IMR-90 (cell line): ENCODE measurements around the gene RIMS4. TPM values are rescaled to one million over a fixed set of nuclear protein-coding genes. Genes with fewer than 3 reads are reported as not detected.

ENCODE experiments used
- ATAC-seq: fragments of 200-7000 bp; cut with Tn5 transposase; 2 replicates; pipeline ENCODE4 v1.9.1; 2020; ENCODE audit warnings: low read depth, mild to moderate bottlenecking, moderate library complexity
- BruUV-seq: library from RNA; stranded (reverse); fragments of 400-500 nt; replicated peaks from 2 replicates; lab custom pipeline; 2021; lab: Mats Ljungman, UMichigan
- CTCF ChIA-PET: fragments of 300-600 bp; formaldehyde crosslinking; extraction: SDS; loops from one replicate; lab custom pipeline; 2021; ENCODE audit warnings: antibody characterized with exemption; lab: Yijun Ruan, JAX
- POLR2A ChIA-PET: fragments of 300-600 bp; sonication (Branson Sonifier 250); formaldehyde crosslinking; loops from one replicate; lab custom pipeline; 2022; ENCODE audit warnings: antibody characterized with exemption; ENCODE audit not compliant: unreplicated experiment; lab: Charles Lee
- DNase-seq: peaks from one replicate; pipeline ENCODE4 v3.0.0; 2013
- H2AFZ ChIP-seq: replicated peaks from 2 replicates; pipeline ENCODE3; 2013; ENCODE audit warnings: low read length, mild to moderate bottlenecking; ENCODE audit not compliant: poor library complexity
- H2AK5ac ChIP-seq: 2 replicates; pipeline ENCODE4 v1.6.1; 2013; ENCODE audit warnings: low read depth, low read length, inconsistent platforms
- H2AK9ac ChIP-seq: replicated peaks from 2 replicates; pipeline ENCODE3; 2013; ENCODE audit warnings: mild to moderate bottlenecking, low read depth, low read length, moderate library complexity; ENCODE audit not compliant: poor library complexity
- H2BK120ac ChIP-seq: 2 replicates; pipeline ENCODE4 v1.6.1; 2013; ENCODE audit warnings: low read depth, low read length, inconsistent platforms
- H2BK15ac ChIP-seq: 3 replicates; pipeline ENCODE4 v1.6.1; 2013; ENCODE audit warnings: low read depth, low read length, inconsistent platforms
- H2BK20ac ChIP-seq: 2 replicates; pipeline ENCODE4 v1.6.1; 2013; ENCODE audit warnings: low read depth, mild to moderate bottlenecking, inconsistent platforms, low read length, moderate library complexity
- H2BK5ac ChIP-seq: 2 replicates; pipeline ENCODE4 v1.6.1; 2013; ENCODE audit warnings: mild to moderate bottlenecking, low read depth, low read length, inconsistent platforms; ENCODE audit not compliant: poor library complexity, severe bottlenecking
- H3K14ac ChIP-seq: replicated peaks from 2 replicates; pipeline ENCODE4 v1.6.1; 2013; ENCODE audit warnings: low read depth, low read length, inconsistent platforms
- H3K18ac ChIP-seq: 2 replicates; pipeline ENCODE4 v1.6.1; 2013; ENCODE audit warnings: low read depth, low read length, control low read depth
- H3K23ac ChIP-seq: 2 replicates; pipeline ENCODE4 v1.6.1; 2013; ENCODE audit warnings: low read depth, low read length, inconsistent platforms
- H3K27ac ChIP-seq: 2 replicates; pipeline ENCODE4 v1.5.1; 2013; ENCODE audit warnings: mild to moderate bottlenecking, control low read depth, low read length; ENCODE audit not compliant: insufficient read depth
- H3K27me3 ChIP-seq: 2 replicates; pipeline ENCODE4 v1.6.1; 2013; ENCODE audit warnings: low read length; ENCODE audit not compliant: control insufficient read depth, insufficient read depth
- H3K36me3 ChIP-seq: 2 replicates; pipeline ENCODE4 v1.6.1; 2013; ENCODE audit warnings: low read length, mixed read lengths; ENCODE audit not compliant: control insufficient read depth, insufficient read depth
- H3K4ac ChIP-seq: 2 replicates; pipeline ENCODE4 v1.6.1; 2013; ENCODE audit warnings: low read depth, low read length, inconsistent platforms
- H3K4me1 ChIP-seq: 2 replicates; pipeline ENCODE4 v1.6.1; 2013; ENCODE audit warnings: low read length, mixed read lengths; ENCODE audit not compliant: control insufficient read depth, insufficient read depth
- H3K4me2 ChIP-seq: 2 replicates; pipeline ENCODE4 v1.6.1; 2013; ENCODE audit warnings: low read depth, mild to moderate bottlenecking, control low read depth, low read length, moderate library complexity
- H3K4me3 ChIP-seq: 2 replicates; pipeline ENCODE4 v1.5.1; 2013; ENCODE audit warnings: low read depth, mild to moderate bottlenecking, control low read depth, low read length, moderate library complexity; ENCODE audit not compliant: insufficient read depth
- H3K56ac ChIP-seq: 2 replicates; pipeline ENCODE4 v1.6.1; 2013; ENCODE audit warnings: low read length, inconsistent platforms; ENCODE audit not compliant: insufficient read depth; ENCODE audit errors: extremely low read depth
- H3K79me1 ChIP-seq, 2 experiments: 2 replicates each; pipeline ENCODE4 v1.6.1; 2013; ENCODE audit warnings: low read length in 2 of 2, inconsistent platforms in 1 of 2, low read depth in 1 of 2
- H3K9ac ChIP-seq: 2 replicates; pipeline ENCODE4 v1.6.1; 2013; ENCODE audit warnings: low read depth, low read length, control low read depth
- H3K9me1 ChIP-seq: 2 replicates; pipeline ENCODE4 v1.6.1; 2013; ENCODE audit warnings: low read length, inconsistent platforms; ENCODE audit not compliant: insufficient read depth
- H3K9me3 ChIP-seq: 2 replicates; pipeline ENCODE4 v1.6.1; 2013; ENCODE audit warnings: low read length; ENCODE audit not compliant: control insufficient read depth, insufficient read depth
- H4K20me1 ChIP-seq: 2 replicates; pipeline ENCODE4 v1.6.1; 2013; ENCODE audit warnings: low read length, inconsistent platforms; ENCODE audit not compliant: insufficient read depth
- H4K5ac ChIP-seq: 2 replicates; pipeline ENCODE4 v1.6.1; 2013; ENCODE audit warnings: mild to moderate bottlenecking, low read depth, low read length, control low read depth
- H4K8ac ChIP-seq, 2 experiments: 2 replicates each; pipeline ENCODE4 v1.6.1; 2013; ENCODE audit warnings: low read depth in 2 of 2, low read length in 2 of 2, control low read depth in 1 of 2, inconsistent platforms in 1 of 2
- H4K91ac ChIP-seq: 2 replicates; pipeline ENCODE4 v1.6.1; 2013; ENCODE audit warnings: low read depth, low read length, inconsistent platforms; ENCODE audit not compliant: insufficient read depth
- MAZ ChIP-seq: IDR thresholded peaks from 2 replicates; pipeline ENCODE4 v1.6.1; 2012; ENCODE audit warnings: low read depth, mild to moderate bottlenecking, low read length, improper control_type of control experiment, moderate library complexity, borderline replicate concordance
- RAD21 ChIP-seq: IDR thresholded peaks from 2 replicates; pipeline ENCODE4 v1.6.1; 2012; ENCODE audit warnings: low read length, improper control_type of control experiment
- SMC3 ChIP-seq: fragments of 150-350 bp; IDR thresholded peaks from 2 replicates; pipeline ENCODE4 v1.6.1; 2016; ENCODE audit warnings: low read depth, mild to moderate bottlenecking, antibody characterized with exemption, low read length, moderate library complexity
- WGBS, 2 experiments: methylation state at CpG; one replicate each; pipeline versions ENCODE4 v1.1.5 to v1.1.7; 2013; ENCODE audit warnings: missing lambda C conversion rate in 2 of 2; ENCODE audit not compliant: insufficient read length in 1 of 2; ENCODE audit errors: extremely low coverage in 2 of 2; 5-methylcytosine and 5-hydroxymethylcytosine counted together
- dilution Hi-C: fragments of 300-500 bp; cut with HindIII; formaldehyde crosslinking; loops from one replicate; pipeline ENCODE4 v1.14.3; 2018; ENCODE audit warnings: low sequenced_read_pairs; ENCODE audit not compliant: unreplicated experiment
- in situ Hi-C: fragments of 300-500 bp; cut with MboI; formaldehyde crosslinking; loops from 3 replicates; pipeline ENCODE4 v1.14.3; 2019; ENCODE audit warnings: low sequenced_read_pairs, inconsistent platforms, mixed read lengths
- intact Hi-C: fragments of 100-400 bp; cut with micrococcal nuclease; formaldehyde crosslinking; loops from 2 replicates; pipeline ENCODE4 v1.10.0; 2022
- polyA plus RNA-seq, 3 experiments: library from polyadenylated mRNA; depleted of rRNA; stranded (reverse); fragments of >200 nt; gene quantifications; 2 replicates each; pipeline ENCODE4 v1.2.3, GENCODE V29; 2012; ENCODE audit warnings: low replicate concordance in 1 of 3
- total RNA-seq: library from RNA; depleted of rRNA; stranded (reverse); fragments of >200 nt; gene quantifications from 2 replicates; pipeline ENCODE4 v1.2.3, GENCODE V29; 2012
- TF ChIP-seq, protein P1 (sequence below): conservative IDR thresholded peaks from 2 replicates; pipeline ENCODE4 v1.5.1; 2012; ENCODE audit warnings: mild to moderate bottlenecking, low read depth, low read length, improper control_type of control experiment

RIMS4 gene
- total and polyA plus RNA-seq, 2 of the 4 experiments (the other 2 are of a cell fraction), result not detected

DNA sequence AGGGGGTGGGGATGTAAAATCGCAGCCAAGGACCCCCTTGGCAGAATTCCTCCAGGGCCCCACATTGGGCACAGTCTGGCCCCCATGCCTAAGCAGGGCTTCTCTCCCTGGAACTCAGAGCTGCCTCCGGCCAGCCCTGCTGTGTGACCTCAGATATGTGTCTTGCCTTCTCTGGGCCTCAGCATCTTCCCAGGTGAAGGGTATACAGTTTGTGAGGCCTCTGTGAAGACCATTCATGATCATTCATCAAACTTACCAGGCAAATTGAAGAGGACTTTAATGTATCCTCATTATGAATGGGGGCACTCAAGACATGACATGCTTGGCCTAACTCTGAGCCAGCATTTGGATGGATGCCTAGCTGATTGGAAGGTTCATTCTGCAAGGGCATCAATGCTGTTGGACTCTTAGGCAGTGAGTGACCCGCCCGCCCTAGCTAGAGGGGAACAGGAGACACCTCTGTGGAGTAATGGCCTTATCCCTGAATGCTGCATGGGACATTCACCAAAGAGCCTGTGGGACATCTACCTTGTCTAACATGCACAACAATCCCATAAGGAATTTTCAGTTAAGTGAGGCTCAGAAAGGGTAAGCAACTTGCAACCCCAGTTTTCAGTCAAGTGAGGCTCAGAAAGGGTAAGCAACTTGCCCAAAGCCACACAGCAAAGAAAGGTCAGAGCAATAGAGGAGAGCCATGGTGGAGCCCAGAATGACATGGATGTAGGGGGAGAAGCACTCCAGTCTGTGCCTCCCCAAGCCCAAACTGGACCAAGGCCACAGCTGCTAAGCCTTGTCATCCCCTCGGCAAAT is 94.6 kb downstream of the RIMS4 start:
- TF ChIP-seq SMC3, result no peak
- TF ChIP-seq, protein P1, sequence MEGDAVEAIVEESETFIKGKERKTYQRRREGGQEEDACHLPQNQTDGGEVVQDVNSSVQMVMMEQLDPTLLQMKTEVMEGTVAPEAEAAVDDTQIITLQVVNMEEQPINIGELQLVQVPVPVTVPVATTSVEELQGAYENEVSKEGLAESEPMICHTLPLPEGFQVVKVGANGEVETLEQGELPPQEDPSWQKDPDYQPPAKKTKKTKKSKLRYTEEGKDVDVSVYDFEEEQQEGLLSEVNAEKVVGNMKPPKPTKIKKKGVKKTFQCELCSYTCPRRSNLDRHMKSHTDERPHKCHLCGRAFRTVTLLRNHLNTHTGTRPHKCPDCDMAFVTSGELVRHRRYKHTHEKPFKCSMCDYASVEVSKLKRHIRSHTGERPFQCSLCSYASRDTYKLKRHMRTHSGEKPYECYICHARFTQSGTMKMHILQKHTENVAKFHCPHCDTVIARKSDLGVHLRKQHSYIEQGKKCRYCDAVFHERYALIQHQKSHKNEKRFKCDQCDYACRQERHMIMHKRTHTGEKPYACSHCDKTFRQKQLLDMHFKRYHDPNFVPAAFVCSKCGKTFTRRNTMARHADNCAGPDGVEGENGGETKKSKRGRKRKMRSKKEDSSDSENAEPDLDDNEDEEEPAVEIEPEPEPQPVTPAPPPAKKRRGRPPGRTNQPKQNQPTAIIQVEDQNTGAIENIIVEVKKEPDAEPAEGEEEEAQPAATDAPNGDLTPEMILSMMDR, result no peak
- TF ChIP-seq MAZ, result no peak
- no peak for TF ChIP-seq RAD21
- Histone ChIP-seq H3K4me3 (no peak overlapping the region), H2AK5ac (peak overlapping the region; percentile 59), H2AFZ (peak overlapping the region; percentile 67), H2BK20ac (no peak overlapping the region), H3K9ac (no peak overlapping the region), H4K91ac (peak overlapping the region; percentile 33; the same call in 1 of the 2 replicates), H2BK120ac (no peak overlapping the region), H3K14ac (no peak overlapping the region), H3K9me3 (no peaks in the 10 kb centered on the region), H3K27me3 (peaks cover 17% of the 10 kb centered on the region), H3K18ac (no peak overlapping the region), H2AK9ac (no peak overlapping the region), H3K27ac (no peak overlapping the region), H3K4me1 (peaks cover 22% of the 10 kb centered on the region), H4K20me1 (no peaks in the 10 kb centered on the region; the same call in 1 of the 2 replicates), H2BK15ac (no peak overlapping the region), H3K4ac (no peak overlapping the region; the same call in 1 of the 2 replicates), H4K8ac (no peak overlapping the region), H3K79me1 (no peaks in the 10 kb centered on the region), H3K23ac (no peak overlapping the region), H3K4me2 (no peak overlapping the region), H2BK5ac (no peak overlapping the region), H4K5ac (no peak overlapping the region; the same call in 1 of the 2 replicates), H3K9me1 (peaks cover 8% of the 10 kb centered on the region; the same call in 1 of the 2 replicates), H3K36me3 (no peaks in the 10 kb centered on the region), H3K56ac (no peak overlapping the region)
- in situ Hi-C loops, result no loop called here
- dilution Hi-C loops, result no loop called here
- no CpG with 5 or more reads among the region's 5 CpGs for WGBS, 2 experiments
- intact Hi-C loops, result no loop called here
- ATAC-seq (no peak), DNase-seq (no peak)
- POLR2A ChIA-PET, result interaction anchor here (0.5 kb wide), 1 partner anchor 30 kb away, joined by 8 read pairs; no protein-coding TSS in a partner anchor
- CTCF ChIA-PET, result no interaction called here
- BruUV-seq, result no TSS peak
